SK-N-SH treated with all-trans-retinoic acid at 6 μM for 48 hours (cell line): Measurements from ENCODE around the gene DNMT3A.

Experiments
- ATAC-seq: fragments of 200-7000 bp; cut with Tn5 transposase; 3 replicates; pipeline ENCODE4 v1.9.1; 2020; ENCODE audit warnings: mild to moderate bottlenecking, moderate library complexity
- ARNTL ChIP-seq: fragments of 450-650 bp; formaldehyde crosslinking; IDR thresholded peaks from 2 replicates; pipeline ENCODE4 v1.5.0; 2020; ENCODE audit warnings: low read depth, mild to moderate bottlenecking, moderate library complexity, borderline replicate concordance
- BACH2 ChIP-seq: fragments of 250-450 bp; sonication (Bioruptor Pico); IDR thresholded peaks from 2 replicates; pipeline ENCODE4 v1.9.0; 2021; ENCODE audit warnings: mild to moderate bottlenecking, borderline replicate concordance
- CREB5 ChIP-seq: fragments of 250-450 bp; sonication (Bioruptor Pico); IDR thresholded peaks from 2 replicates; pipeline ENCODE4 v1.5.1; 2020; ENCODE audit warnings: low read depth, mild to moderate bottlenecking, moderate library complexity
- CSDC2 ChIP-seq: fragments of 250-450 bp; sonication (Bioruptor Pico); IDR thresholded peaks from 2 replicates; pipeline ENCODE4 v1.5.0; 2020; ENCODE audit warnings: mild to moderate bottlenecking, moderate library complexity
- CSRNP3 ChIP-seq: fragments of 250-450 bp; sonication (Bioruptor Pico); IDR thresholded peaks from 2 replicates; pipeline ENCODE4 v1.5.1; 2021; ENCODE audit warnings: mild to moderate bottlenecking, moderate library complexity
- ESRRG ChIP-seq: fragments of 250-450 bp; sonication (Bioruptor Pico); IDR thresholded peaks from 2 replicates; pipeline ENCODE4 v1.6.1; 2021; ENCODE audit warnings: mild to moderate bottlenecking
- GLIS3 ChIP-seq: fragments of 250-450 bp; sonication (Bioruptor Pico); IDR thresholded peaks from 2 replicates; pipeline ENCODE4 v1.5.0; 2020; ENCODE audit warnings: mild to moderate bottlenecking, moderate library complexity
- ISL1 ChIP-seq: fragments of 250-450 bp; sonication (Bioruptor Pico); IDR thresholded peaks from 2 replicates; pipeline ENCODE4 v2.1.2; 2022; ENCODE audit warnings: mild to moderate bottlenecking, moderate library complexity
- OSR1 ChIP-seq: fragments of 250-450 bp; sonication (Bioruptor Pico); IDR thresholded peaks from 2 replicates; pipeline ENCODE4 v1.8.0; 2022; ENCODE audit warnings: moderate library complexity, mild to moderate bottlenecking, inconsistent platforms
- PATZ1 ChIP-seq: fragments of 250-450 bp; sonication (Bioruptor Pico); IDR thresholded peaks from 2 replicates; pipeline ENCODE4 v1.8.0; 2020; ENCODE audit warnings: mild to moderate bottlenecking, moderate library complexity, borderline replicate concordance
- POU6F1 ChIP-seq: fragments of 250-450 bp; sonication (Bioruptor Pico); IDR thresholded peaks from 2 replicates; pipeline ENCODE4 v1.8.0; 2021; ENCODE audit warnings: low read depth, mild to moderate bottlenecking, moderate library complexity, borderline replicate concordance
- PPARA ChIP-seq: fragments of 250-450 bp; sonication (Bioruptor Pico); IDR thresholded peaks from 2 replicates; pipeline ENCODE4 v1.5.0; 2020; ENCODE audit warnings: mild to moderate bottlenecking, borderline replicate concordance
- RARB ChIP-seq: fragments of 250-450 bp; sonication (Bioruptor Pico); IDR thresholded peaks from 2 replicates; pipeline ENCODE4 v1.8.0; 2021; ENCODE audit warnings: mild to moderate bottlenecking, moderate library complexity
- TCF4 ChIP-seq: fragments of 250-450 bp; sonication (Bioruptor Pico); IDR thresholded peaks from 2 replicates; pipeline ENCODE4 v1.8.0; 2021; ENCODE audit warnings: mild to moderate bottlenecking, moderate library complexity, borderline replicate concordance
- TSHZ2 ChIP-seq: fragments of 250-450 bp; sonication (Bioruptor Pico); IDR thresholded peaks from 2 replicates; pipeline ENCODE4 v1.5.0; 2020; ENCODE audit warnings: mild to moderate bottlenecking, moderate library complexity
- ZC3H10 ChIP-seq: fragments of 250-450 bp; sonication (Bioruptor Pico); IDR thresholded peaks from 2 replicates; pipeline ENCODE4 v1.5.1; 2021; ENCODE audit warnings: mild to moderate bottlenecking, moderate library complexity
- ZFP3 ChIP-seq: fragments of 250-450 bp; sonication (Bioruptor Pico); IDR thresholded peaks from 2 replicates; pipeline ENCODE4 v1.5.0; 2020; ENCODE audit warnings: mild to moderate bottlenecking, moderate library complexity
- ZFP30 ChIP-seq: fragments of 450-650 bp; formaldehyde crosslinking; IDR thresholded peaks from 2 replicates; pipeline ENCODE4 v1.5.0; 2022; ENCODE audit warnings: mild to moderate bottlenecking, moderate library complexity
- ZNF70 ChIP-seq: fragments of 450-650 bp; formaldehyde crosslinking; IDR thresholded peaks from 2 replicates; pipeline ENCODE4 v1.5.0; 2020; ENCODE audit warnings: mild to moderate bottlenecking, moderate library complexity
- ZNF8 ChIP-seq: fragments of 450-650 bp; formaldehyde crosslinking; IDR thresholded peaks from 2 replicates; pipeline ENCODE4 v1.5.0; 2020; ENCODE audit warnings: mild to moderate bottlenecking, moderate library complexity

DNMT3A gene

GRCh38 chr2:25266399-25266798 is 75.3 kb downstream of the DNMT3A start:
- no peak for TF ChIP-seq ZC3H10 (CRISPR knock-in tag)
- TF ChIP-seq, all 23 proteins: peak for 0
- no peak for ATAC-seq

GRCh38 chr2:25265802-25266201 is 75.9 kb downstream of the DNMT3A start:
- no peak for ATAC-seq
- TF ChIP-seq CSDC2 (CRISPR knock-in tag): no peak
- no peak for TF ChIP-seq ZNF70 (CRISPR knock-in tag)
- no peak for TF ChIP-seq ZC3H10 (CRISPR knock-in tag)
- no peak for TF ChIP-seq ISL1 (CRISPR knock-in tag)
- TF ChIP-seq RARB (CRISPR knock-in tag): no peak
- TF ChIP-seq CSRNP3: no peak
- TF ChIP-seq PPARA (CRISPR knock-in tag): no peak
- no peak for TF ChIP-seq ZNF8 (CRISPR knock-in tag)
- TF ChIP-seq BACH2: no peak
- TF ChIP-seq TSHZ2 (CRISPR knock-in tag): no peak
- TF ChIP-seq PATZ1 (CRISPR knock-in tag): no peak
- TF ChIP-seq CREB5 (CRISPR knock-in tag): no peak
- no peak for TF ChIP-seq ESRRG
- TF ChIP-seq OSR1 (CRISPR knock-in tag): no peak
- TF ChIP-seq ARNTL (CRISPR knock-in tag): no peak
- TF ChIP-seq TCF4 (CRISPR knock-in tag): no peak
- no peak for TF ChIP-seq POU6F1 (CRISPR knock-in tag)
- TF ChIP-seq ZFP3: no peak
- no peak for TF ChIP-seq GLIS3
- no peak for TF ChIP-seq ZFP30
- TF ChIP-seq, all 23 proteins: peak for 0

- TF ChIP-seq ZNF8 (CRISPR knock-in tag): no peak
- TF ChIP-seq POU6F1 (CRISPR knock-in tag): no peak
- TF ChIP-seq CSDC2 (CRISPR knock-in tag): no peak
- no peak for TF ChIP-seq TCF4 (CRISPR knock-in tag)
- TF ChIP-seq CSRNP3: no peak
- TF ChIP-seq ZFP30: no peak
- no peak for TF ChIP-seq CREB5 (CRISPR knock-in tag)
- no peak for TF ChIP-seq PPARA (CRISPR knock-in tag)
- no peak for TF ChIP-seq ZFP3
- no peak for ATAC-seq
Observed at GRCh38 chr2:25265001-25265400, 76.7 kb downstream of the DNMT3A start.
